ENCODE measurements around the gene CENPA. TPM values are rescaled to one million over a fixed set of nuclear protein-coding genes. Genes with fewer than 3 reads are reported as not detected.
"Not testable (repeated sequence)": the region's sequence is repeated elsewhere in the genome, so short reads cannot be mapped to it uniquely, and the experiment has no call there.

The CENPA gene
- total RNA-seq, 1 donor from 2014 or later, result 55.0 TPM

DNA sequence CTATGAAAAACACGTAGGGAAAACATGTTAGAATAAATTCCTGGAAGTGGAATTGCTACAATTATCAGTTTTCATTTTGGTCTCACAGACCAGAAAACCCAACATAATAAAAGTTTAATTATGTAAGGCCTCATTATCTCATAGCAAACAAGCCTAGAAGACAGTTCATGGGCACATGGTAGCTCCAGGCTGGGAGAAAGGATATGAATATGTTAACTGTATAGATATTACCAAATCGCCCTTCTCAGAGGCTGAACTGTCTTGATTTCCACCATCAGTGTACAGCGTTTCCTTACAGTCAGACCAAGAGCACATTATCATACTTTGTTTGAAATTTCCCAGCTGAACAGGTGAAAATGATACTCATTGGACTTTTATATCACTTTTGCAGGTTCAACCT lies 38.9 kb upstream of the CENPA start:
- H3K9ac ChIP-seq, result no peak overlapping the region
- H3F3A ChIP-seq (ENCODE audit: low read depth), result peaks cover 15% of the 10 kb centered on the region
- Mint-ChIP-seq H3K4me3 (no peak overlapping the region), H3K4me1 (peaks cover 26% of the 10 kb centered on the region), H3K9me3 (peaks cover 5% of the 10 kb centered on the region), H3K36me3 (no peaks in the 10 kb centered on the region), H3K27ac (no peak overlapping the region), H3K27me3 (ENCODE audit: insufficient read depth, low read depth) (peaks cover 23% of the 10 kb centered on the region)
- DNase-seq (ENCODE audit: low spot score), result no peak
- no peak overlapping the region for H3K4me3 ChIP-seq
- H3K4me2 ChIP-seq, result no peak overlapping the region
- H3K36me3 ChIP-seq, result no peaks in the 10 kb centered on the region
- H4K20me1 ChIP-seq (ENCODE audit: low read depth), result no peaks in the 10 kb centered on the region
- H3K79me2 ChIP-seq (ENCODE audit: low read depth), result no peaks in the 10 kb centered on the region
- H3K27ac ChIP-seq, result no peak overlapping the region
- H3K4me1 ChIP-seq, result peaks cover 13% of the 10 kb centered on the region
- H3K9me3 ChIP-seq (ENCODE audit: low read depth), result no peaks in the 10 kb centered on the region
- peaks cover 34% of the 10 kb centered on the region for H3K27me3 ChIP-seq
- TF ChIP-seq CTCF (IDR thresholded peaks at IDR 0.05) (no peak), EZH2phosphoT487 (IDR thresholded peaks at IDR 0.05) (no peak), EZH2 (IDR thresholded peaks at IDR 0.05) (no peak)
- no peak overlapping the region for H2AFZ ChIP-seq (replicated peaks)

DNA sequence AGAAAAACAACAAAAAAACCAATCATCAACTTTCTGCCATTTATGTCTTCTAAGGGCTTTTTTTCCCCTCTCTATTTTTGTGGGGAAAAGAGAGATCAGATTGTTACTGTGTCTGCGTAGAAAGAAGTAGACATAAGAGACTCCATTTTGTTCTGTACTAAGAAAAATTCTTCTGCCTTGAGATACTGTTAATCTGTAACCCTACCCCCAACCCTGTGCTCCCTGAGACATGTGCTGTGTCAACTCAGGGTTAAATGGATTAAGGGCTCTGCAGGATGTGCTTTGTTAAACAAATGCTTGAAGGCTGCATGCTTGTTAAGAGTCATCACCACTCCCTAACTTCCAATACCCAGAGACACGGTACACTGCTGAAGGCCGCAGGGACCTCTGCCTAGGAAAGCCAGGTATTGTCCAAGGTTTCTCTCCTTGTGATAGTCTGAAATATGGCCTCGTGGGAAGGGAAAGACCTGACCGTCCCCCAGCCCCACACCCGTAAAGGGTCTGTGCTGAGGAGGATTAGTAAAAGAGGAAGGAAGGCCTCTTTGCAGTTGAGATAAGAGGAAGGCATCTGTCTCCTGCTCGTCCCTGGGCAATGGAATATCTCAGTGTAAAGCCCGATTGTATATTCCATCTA lies 36.0 kb upstream of the CENPA start:
- Mint-ChIP-seq H3K4me1 (peaks cover 49% of the 10 kb centered on the region), H3K27me3 (ENCODE audit: insufficient read depth, low read depth) (peaks cover 13% of the 10 kb centered on the region), H3K27ac (peak overlapping the region; percentile 97), H3K4me3 (peak overlapping the region; percentile 80)
- not testable (repeated sequence) for H3K27ac ChIP-seq; H3K9me3 ChIP-seq (ENCODE audit: low read depth); H4K20me1 ChIP-seq (ENCODE audit: low read depth); H3K9ac ChIP-seq; H3K36me3 ChIP-seq; H3K36me3 Mint-ChIP-seq; H3K79me2 ChIP-seq (ENCODE audit: low read depth); H2AFZ ChIP-seq (replicated peaks); H3K9me3 Mint-ChIP-seq
- peaks cover 18% of the 10 kb centered on the region for H3F3A ChIP-seq (ENCODE audit: low read depth)
- peak overlapping the region; percentile 40 for H3K4me3 ChIP-seq
- H3K4me1 ChIP-seq, result peaks cover 27% of the 10 kb centered on the region
- DNase-seq (ENCODE audit: low spot score), result peak; percentile 75
- peaks cover 58% of the 10 kb centered on the region for H3K27me3 ChIP-seq
- peak overlapping the region; percentile 70 for H3K4me2 ChIP-seq

DNA sequence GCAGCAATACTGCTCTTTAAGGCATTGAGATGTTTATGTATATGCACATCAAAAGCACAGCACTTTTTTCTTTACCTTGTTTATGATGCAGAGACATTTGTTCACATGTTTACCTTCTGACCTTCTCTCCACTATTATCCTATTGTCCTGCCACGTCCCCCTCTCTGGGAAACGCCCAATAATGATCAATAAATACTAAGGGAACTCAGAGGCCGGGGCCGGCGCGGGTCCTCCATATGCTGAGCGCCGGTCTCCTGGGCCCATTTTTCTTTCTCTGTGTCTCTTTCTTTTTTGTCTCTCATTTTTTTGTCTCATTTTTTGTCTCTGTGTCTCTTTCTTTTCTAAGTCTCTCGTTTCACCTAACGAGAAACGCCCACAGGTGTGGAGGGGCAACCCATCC lies 35.4 kb upstream of the CENPA start:
- not testable (repeated sequence) for DNase-seq (ENCODE audit: low spot score)
- peak overlapping the region; percentile 80 for H3K4me3 Mint-ChIP-seq

GRCh38 chr2:26752656-26753055 lies 33.2 kb upstream of the CENPA start:
- DNase-seq (ENCODE audit: low spot score), result no peak
- peaks cover 5% of the 10 kb centered on the region for H3K9me3 Mint-ChIP-seq
- no peak overlapping the region for H3K4me2 ChIP-seq
- no peaks in the 10 kb centered on the region for H3K79me2 ChIP-seq (ENCODE audit: low read depth)
- H3K27me3 Mint-ChIP-seq (ENCODE audit: insufficient read depth, low read depth), result peaks cover 14% of the 10 kb centered on the region
- peaks cover 48% of the 10 kb centered on the region for H3K27me3 ChIP-seq
- H3K4me3 ChIP-seq, result no peak overlapping the region
- peaks cover 39% of the 10 kb centered on the region for H3K4me1 ChIP-seq
- H3K36me3 Mint-ChIP-seq, result no peaks in the 10 kb centered on the region
- H3K4me3 Mint-ChIP-seq, result peak overlapping the region; percentile 48
- H3F3A ChIP-seq (ENCODE audit: low read depth), result peaks cover 29% of the 10 kb centered on the region
- H2AFZ ChIP-seq (replicated peaks), result no peak overlapping the region
- no peaks in the 10 kb centered on the region for H3K36me3 ChIP-seq
- no peak overlapping the region for H3K27ac ChIP-seq
- H3K27ac Mint-ChIP-seq, result peak overlapping the region; percentile 69
- H4K20me1 ChIP-seq (ENCODE audit: low read depth), result no peaks in the 10 kb centered on the region
- no peaks in the 10 kb centered on the region for H3K9me3 ChIP-seq (ENCODE audit: low read depth)
- H3K4me1 Mint-ChIP-seq, result peaks cover 69% of the 10 kb centered on the region
- TF ChIP-seq EZH2phosphoT487 (IDR thresholded peaks at IDR 0.05) (no peak), EZH2 (IDR thresholded peaks at IDR 0.05) (no peak), CTCF (IDR thresholded peaks at IDR 0.05) (no peak)
- no peak overlapping the region for H3K9ac ChIP-seq

More for the DNA sequence above, 35.4 kb upstream of the CENPA start:
- H3K9me3 Mint-ChIP-seq; H3K36me3 Mint-ChIP-seq; H3K79me2 ChIP-seq (ENCODE audit: low read depth); H3K9ac ChIP-seq; H3K36me3 ChIP-seq; H3K27ac ChIP-seq; H4K20me1 ChIP-seq (ENCODE audit: low read depth); H3K9me3 ChIP-seq (ENCODE audit: low read depth); H2AFZ ChIP-seq (replicated peaks): not testable (repeated sequence)
- H3F3A ChIP-seq (ENCODE audit: low read depth), result peaks cover 24% of the 10 kb centered on the region
- Mint-ChIP-seq H3K4me1 (peaks cover 54% of the 10 kb centered on the region), H3K27ac (peak overlapping the region; percentile 97), H3K27me3 (ENCODE audit: insufficient read depth, low read depth) (peaks cover 13% of the 10 kb centered on the region)
- H3K4me2 ChIP-seq, result peak overlapping the region; percentile 70
- H3K4me3 ChIP-seq, result peak overlapping the region; percentile 40
- H3K27me3 ChIP-seq, result peaks cover 58% of the 10 kb centered on the region
- peaks cover 32% of the 10 kb centered on the region for H3K4me1 ChIP-seq

Measured in neural progenitor cell (in vitro differentiated cells).